ENCODE measurements around the gene ABCC2.
"Not testable (repeated sequence)": the region's sequence is repeated elsewhere in the genome, so short reads cannot be mapped to it uniquely, and the experiment has no call there.

ABCC2 gene

DNA sequence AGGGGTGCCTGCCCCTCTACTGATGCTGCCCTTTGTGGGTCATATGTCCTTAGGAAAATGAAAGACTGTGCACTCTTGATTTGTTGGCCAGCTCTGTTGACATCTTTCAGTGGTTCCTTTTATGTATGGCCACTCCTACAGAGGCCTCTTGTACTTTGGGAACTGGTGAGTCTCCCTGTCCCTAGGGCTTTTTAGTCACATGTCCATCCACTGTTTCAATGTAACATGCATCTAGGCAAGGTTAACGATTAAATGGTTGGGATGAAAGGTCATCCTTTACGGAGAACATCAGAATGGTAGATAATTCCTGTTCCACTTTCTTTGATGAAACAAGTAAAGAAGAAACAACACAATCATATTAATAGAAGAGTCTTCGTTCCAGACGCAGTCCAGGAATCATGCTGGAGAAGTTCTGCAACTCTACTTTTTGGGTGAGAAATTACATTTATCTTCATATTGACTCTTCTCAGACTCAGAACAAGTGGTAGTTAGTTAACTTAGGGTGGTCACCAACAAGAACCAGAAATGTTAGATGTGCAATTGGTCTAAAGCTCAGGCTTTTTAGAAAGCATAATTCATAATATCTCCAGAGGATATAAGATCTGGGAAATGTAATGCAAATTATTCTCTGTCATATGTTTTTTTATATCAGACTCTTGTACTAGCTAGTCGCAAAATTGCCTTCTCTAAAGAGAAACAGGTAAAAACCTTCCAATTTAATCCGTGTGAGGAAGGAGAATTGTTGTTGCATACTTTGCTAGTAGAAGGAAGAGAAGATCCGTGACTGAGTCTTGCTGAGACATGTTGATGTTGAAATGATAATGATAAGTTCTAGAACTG is at the start of gene ABCC2:
ABCC2 (plus strand) TSS at position 194 of the 840 bp plus-strand sequence; CDS start at position 399, 205 bp downstream.
- in situ Hi-C loops (cut with HindIII; ENCODE audit: low sequenced_read_pairs) = no loop called here

DNA sequence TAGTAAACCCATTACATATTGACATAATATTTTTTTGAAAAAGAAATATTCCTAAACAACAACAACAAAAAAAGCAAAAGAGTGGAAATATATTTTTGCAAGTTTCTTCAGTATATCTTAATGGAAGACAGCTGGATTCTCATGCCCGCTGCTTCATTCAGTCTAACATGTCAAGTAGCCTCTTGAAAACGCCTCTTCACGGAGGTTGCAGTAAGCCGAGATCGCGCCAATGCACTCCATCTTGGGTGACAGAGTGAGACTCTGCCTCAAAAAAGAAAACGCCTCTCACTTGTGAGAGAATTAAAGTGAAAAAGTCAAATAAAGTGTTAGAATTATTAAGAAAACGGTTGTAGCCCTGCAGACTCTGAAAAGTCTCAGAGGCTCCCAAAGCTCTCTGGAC is 49.1 kb upstream of the ABCC2 start:
- in situ Hi-C loops (cut with HindIII; ENCODE audit: low sequenced_read_pairs) = no loop called here

DNA sequence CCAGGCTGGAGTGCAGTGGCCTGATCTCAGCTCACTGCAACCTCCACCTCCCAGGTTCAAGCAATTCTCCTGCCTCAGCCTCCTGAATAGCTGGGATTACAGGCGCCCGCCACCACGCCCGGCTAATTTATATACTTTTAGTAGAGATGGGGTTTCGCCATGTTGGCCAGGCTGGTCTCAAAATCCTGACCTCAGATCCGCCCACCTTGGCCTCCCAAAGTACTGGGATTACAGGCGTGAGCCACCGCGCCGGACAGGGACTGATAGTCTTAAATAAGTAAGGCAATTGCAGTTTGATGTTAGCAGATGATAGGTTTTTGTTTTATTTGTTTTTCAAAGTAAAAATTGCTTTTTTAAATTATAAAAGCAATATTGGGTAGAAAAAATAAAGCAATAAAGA is 48.3 kb upstream of the ABCC2 start:
- in situ Hi-C loops (cut with HindIII; ENCODE audit: low sequenced_read_pairs) = not testable (repeated sequence)

DNA sequence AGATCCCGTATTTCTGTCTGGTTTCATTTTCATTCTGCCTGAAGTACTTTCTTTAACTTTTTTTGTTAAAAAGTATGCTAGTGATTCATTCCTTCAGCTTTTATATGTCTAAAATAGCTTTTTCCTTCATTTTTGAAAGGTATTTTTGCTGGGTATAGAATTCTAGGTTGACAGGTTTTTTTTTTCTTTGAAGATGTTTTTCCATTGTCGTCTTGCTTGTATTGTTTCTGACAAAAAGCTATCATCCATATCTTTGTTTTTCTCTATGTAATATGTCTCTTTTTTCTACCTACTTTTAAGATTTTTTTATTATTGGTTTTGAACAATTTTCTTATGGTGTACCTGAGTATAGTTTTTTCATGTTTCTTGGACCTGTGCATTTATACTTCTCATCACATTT is 42.2 kb upstream of the ABCC2 start:
- in situ Hi-C loops (cut with HindIII; ENCODE audit: low sequenced_read_pairs) = no loop called here

DNA sequence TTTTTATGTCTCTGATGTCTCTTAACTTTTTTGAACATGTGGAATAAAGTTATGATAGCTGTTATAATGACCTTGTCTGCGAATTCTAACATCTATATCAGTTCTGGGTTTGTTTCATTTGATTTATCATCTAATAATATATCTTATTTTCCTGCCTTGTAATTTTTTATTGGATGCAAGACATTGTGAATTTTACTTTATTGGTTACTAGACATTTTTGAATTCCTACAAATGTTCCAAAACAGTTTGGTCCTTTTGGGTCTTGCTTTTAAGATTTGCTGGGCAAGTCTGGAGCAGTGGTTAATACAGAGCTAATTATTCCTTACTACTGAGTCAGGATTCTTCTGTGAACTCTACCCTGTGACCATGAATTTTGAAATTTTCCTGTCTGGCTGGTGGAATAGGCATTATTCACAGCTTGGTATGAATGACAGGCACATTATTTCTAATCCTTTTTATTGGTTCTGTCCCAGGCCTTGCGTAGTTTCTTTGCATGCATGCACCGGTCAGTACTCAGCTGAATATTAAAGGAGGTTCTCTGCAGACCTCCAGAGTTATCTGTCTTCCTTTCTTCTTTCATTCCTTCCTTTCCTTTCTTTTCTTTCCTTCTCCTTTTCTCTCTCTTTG is 41.4 kb upstream of the ABCC2 start:
- in situ Hi-C loops (cut with HindIII; ENCODE audit: low sequenced_read_pairs) = no loop called here

DNA sequence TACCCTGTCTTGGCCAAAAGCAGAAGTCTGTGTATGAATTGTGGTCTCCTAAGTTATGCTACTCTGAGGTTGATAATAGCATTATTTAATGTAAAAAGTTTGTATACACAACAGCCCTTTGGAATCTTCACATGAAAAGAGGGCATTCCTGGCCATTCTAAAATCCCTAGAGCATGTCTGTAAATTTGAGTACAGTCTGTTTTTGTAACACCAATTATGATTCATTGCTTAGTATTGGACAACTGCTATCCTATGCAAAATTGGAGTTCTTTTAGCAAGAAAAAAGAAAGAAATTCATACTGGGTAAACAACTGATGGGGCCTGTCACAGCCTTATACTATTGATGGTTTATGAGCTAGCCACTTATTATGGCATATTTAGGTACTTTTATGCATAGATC is 40.2 kb upstream of the ABCC2 start:
- in situ Hi-C loops (cut with HindIII; ENCODE audit: low sequenced_read_pairs) = no loop called here

DNA sequence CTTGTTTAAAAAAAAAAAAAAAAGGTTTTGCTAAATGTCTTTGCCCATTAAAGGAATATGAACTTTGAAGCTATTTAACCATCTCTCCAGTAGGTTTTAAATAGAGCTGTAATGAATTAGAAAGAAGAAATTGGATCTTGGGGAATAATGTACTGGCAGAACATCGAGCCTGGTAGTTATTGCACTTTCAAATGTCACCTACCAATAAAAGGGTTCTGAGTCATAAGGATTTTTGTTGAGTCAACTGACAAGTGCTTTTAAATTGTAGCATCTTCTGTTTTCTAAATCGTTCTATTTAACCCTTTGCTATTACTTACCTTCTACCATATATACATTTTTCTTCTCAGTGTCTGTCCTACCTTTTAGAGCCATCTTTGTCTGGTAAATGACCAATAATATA is 39.7 kb upstream of the ABCC2 start:
- in situ Hi-C loops (cut with HindIII; ENCODE audit: low sequenced_read_pairs) = no loop called here

DNA sequence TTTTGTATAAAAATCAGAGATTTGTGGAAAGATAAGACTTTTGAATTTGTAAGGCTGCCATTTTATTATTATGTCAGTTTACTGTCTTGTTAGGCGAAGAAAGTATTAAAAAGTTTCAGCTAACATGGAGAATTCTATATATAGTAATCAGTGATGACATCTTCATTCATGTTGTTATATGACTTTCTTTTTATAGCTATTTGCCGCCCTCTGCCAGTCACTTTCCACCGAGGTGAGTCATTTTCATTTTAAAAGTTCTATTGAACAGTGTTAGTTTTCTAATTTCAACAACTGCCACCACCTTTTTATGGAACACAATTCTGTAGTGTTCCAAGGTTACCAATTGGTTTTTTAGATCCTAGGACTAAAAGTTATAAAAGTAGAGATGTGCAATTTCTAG is 38.6 kb upstream of the ABCC2 start:
- in situ Hi-C loops (cut with HindIII; ENCODE audit: low sequenced_read_pairs) = no loop called here

DNA sequence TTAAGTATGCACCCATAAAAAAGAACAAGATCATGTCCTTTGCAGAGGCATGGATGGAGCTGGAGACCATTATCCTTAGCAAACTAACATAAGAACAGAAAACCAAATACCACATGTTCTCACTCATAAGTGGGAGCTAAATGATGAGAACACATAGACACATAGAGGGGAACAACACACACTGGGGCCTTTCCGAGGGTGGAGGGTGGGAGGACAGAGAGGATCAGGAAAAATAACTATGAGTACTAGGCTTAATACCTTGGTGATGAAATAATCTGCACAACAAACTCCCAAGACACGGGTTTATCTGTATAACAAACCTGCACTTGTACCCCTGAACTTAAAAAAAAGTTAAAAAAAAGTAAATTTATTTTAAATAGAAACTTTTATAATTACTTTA is 36.3 kb upstream of the ABCC2 start:
- in situ Hi-C loops (cut with HindIII; ENCODE audit: low sequenced_read_pairs) = not testable (repeated sequence)

DNA sequence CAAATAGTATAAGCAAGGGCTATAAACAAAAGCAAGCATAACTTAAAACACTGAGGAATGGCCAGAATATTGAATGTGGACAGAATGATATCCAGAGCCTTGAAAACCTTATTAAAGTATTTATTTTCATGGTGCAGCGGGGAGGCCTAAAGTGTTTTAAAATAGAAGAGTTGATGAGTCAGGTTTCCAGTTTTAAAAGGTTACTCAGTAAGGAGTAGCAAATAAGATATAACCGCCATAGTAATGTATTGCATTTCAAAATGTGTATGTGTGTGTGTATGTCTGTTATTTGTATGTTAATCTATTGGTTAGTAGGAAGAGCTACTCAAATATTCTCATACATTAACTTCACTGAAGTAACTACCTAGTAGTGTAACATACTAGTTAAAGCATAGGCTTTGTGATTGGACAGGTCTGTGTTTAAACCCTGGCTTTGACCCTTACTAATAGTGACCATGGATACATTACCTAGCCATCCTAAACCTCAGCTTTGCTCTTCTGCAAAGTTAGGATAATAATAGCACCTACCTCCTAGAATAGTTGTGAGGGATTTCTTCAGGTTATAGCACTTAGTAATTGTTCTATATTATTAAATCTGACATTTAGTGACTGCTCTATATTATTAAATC is 33.5 kb upstream of the ABCC2 start:
- in situ Hi-C loops (cut with HindIII; ENCODE audit: low sequenced_read_pairs) = no loop called here

DNA sequence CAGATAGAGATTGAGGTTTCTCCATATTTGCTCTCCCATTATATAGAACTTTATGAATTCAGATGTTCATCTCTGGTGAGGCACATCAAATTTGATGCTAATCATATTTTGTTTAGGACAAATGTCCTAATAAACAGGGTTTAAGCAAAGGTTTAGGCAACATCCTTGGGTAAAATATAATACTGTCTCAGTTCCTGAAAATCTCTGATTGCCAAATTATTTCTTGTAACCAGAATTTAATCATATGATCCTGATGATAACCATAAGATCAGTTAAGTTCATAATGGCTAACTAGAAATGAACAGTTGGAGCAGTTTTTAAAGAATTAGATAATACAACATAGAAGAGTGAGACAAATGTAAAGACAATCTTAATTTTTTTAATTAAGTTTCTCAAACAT is 31.8 kb upstream of the ABCC2 start:
- in situ Hi-C loops (cut with HindIII; ENCODE audit: low sequenced_read_pairs) = no loop called here

DNA sequence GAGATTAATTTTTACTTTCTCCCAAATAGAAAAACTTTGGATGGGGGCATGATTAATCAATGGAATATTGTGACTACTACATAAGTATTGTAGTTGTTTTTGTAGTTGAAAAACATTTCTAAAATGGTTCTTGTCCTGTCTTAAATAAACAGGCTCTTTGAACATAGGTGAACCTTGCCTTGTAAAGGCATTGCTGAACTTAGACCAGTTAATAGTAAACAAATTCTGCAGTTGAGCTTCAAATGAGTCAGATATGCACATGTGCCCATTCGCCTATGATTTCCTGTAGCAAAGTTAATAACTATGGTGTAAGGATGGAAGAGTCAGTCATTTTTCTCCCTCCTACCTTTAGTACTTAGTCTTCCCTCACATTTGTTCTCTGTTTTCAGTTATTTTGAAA is 27.8 kb upstream of the ABCC2 start:
- in situ Hi-C loops (cut with HindIII; ENCODE audit: low sequenced_read_pairs) = no loop called here

DNA sequence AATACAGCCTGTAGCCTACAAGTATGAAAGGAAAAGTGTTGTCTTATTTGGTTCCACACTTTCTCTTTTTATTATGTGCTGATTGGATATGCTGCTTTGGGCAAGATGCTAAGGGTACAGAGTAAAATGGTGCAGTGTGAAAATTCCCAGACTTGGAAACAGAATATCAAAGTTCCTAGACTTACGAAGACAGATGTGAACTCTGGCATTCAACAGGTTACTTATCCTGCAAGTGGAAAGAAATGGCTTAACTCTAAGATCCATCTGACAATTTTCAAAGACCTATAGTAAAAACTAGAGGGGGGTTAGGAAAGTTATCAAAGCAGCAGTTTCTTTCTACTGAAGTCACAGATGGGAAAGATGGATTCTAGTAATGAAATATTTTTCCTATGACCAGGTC is 26.3 kb upstream of the ABCC2 start:
- in situ Hi-C loops (cut with HindIII; ENCODE audit: low sequenced_read_pairs) = no loop called here

DNA sequence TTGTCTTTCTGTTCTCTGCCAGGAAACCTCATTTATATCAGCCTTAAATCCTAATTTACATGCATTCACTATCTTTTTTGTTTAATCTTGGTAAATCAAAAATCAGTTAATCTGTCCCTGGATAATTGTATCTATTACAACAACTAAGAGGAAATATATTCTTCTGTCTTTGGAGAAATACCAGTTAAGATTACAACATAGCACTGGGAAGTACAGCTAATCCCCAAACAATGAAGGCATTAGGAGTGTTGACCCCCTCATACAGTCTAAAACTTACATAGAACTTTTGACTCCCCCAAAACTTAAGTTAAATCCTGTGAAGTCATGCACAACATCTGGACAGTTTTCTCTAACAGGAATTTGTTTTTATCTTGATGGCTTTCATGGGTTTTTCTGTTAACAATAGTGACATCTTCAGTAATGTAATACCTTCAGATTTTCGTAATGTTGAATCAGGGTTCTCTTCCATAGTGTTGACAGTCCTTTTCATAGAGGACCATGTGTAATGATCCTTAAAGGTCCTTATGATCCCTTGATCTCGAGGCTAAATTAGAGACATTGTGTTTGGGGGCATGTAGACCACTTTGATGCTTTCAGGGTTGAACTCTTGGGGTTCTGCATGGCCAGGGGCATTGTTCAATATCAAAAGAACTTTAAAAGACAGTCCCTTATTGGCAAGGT is 24.1 kb upstream of the ABCC2 start:
- in situ Hi-C loops (cut with HindIII; ENCODE audit: low sequenced_read_pairs) = no loop called here

DNA sequence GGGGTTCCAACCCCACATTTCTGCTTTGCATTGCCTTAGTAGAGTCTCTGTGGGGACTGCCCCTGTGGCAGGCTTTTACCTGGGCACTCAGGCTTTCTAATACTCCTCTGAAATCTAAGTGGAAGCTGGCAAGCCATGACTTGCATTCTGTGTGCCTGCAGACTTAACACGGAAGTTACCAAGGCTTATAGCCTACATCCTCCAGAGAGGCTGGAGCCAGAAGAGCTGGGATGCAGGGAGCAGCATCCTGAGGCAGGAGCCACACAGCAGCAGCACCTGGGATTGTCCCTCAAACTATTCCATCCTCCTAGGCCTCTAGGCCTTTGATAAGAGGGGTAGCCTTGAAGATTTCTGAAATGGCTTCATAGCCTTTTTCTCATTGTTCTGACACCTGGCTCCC is 22.1 kb upstream of the ABCC2 start:
- in situ Hi-C loops (cut with HindIII; ENCODE audit: low sequenced_read_pairs) = no loop called here

DNA sequence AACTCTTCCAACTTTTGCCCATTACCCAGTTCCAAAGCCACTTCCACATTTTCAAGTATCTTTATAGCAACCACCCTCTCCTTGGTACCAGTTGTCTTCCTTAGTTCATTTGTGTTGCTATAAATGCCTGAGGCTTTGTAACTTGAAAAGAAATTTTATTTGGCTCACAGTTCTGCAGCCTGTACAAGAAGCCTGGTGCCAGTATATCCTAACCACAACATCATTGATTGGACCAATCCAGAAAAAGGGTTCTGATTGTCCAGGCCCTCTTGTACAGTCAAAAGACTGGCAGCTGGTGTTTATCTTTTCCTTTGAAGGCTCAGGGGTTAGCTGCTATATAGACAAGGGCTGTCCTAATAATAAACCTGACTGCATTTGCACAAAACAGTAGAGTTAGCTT is 21.1 kb upstream of the ABCC2 start:
- in situ Hi-C loops (cut with HindIII; ENCODE audit: low sequenced_read_pairs) = no loop called here

DNA sequence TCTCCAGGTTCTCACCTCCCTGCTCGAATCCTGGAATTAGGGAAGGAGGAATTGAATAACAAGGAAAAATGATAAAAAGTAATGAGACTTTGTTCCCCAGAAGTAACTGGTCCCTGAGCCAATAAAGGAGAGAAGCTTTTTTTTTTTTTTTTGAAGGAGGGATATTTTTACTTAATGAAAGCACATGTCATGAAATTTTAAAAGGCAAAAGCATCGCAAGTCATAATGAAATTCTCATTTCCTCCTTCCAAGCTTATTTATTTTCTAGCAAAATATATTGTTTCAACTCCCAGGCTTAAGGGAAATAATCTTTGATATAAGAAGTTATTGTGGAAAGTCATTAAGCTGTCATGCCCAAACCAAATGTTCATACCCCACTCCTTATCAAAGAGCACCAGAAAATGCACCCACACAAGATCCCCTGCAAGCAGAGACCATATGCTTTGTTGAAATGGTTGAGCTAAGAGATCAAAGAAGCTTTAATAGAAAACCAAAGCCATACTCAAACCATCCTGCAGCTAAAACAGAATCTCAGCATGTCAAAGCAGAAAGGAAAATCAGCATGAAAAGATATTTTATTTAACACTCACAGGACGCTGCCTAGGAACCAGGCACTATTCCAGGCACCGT is 16.7 kb upstream of the ABCC2 start:
- in situ Hi-C loops (cut with HindIII; ENCODE audit: low sequenced_read_pairs) = no loop called here

DNA sequence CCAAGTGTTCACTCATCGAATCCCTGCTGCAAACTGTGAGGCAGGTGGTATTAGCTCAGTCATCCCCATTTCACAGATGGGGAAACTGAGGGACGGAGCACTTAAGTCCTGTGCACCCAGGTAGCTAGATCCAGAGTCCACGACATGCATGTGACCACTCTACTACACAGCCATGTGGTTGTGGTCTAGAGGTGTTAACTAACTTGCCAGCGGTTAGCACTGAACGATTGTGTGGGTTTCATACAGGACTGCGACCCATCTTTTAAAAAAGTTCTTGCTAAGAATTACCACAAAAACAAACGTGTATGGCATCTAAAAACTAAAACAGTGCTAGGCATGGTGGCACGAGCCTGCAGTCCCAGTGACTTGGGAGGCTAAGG is 16.1 kb upstream of the ABCC2 start:
- in situ Hi-C loops (cut with HindIII; ENCODE audit: low sequenced_read_pairs) = no loop called here

DNA sequence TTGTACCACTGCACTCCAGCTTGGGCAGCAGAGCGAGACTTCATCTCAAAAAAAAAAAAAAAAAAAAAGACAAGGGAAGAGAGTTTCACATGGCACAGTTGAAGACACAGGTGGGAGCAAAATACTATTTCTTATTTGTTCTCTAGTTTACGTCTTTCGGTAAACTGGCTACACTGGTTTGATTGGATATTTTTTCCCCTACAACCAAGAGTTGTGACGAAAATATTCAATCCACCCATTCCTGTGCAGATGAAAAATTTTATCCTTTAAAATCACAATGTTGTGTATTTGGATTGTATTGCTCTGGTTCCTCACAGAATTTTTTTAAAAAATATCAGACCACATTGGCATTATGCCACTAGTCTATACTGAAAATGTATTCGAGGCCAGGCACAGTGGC is 14.5 kb upstream of the ABCC2 start:
- in situ Hi-C loops (cut with HindIII; ENCODE audit: low sequenced_read_pairs) = no loop called here

DNA sequence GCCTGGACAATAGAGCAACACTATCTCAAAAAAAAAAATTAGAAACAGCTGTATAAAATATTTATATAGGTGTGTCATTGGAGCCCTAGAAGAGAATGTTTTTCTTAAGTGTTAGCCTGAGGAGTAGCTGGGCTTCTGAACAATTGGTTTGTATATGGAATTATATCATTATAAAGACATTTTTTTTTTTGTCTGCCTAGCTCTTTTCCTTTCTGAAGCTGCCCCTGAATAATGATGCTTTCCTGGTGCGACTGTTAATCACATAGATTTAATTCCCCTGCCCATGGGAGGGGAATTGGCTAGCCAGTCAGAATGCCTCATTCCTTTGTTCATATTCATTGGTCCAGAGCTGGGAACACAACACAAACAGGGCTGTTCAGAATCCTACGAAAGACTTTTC is 13.9 kb upstream of the ABCC2 start:
- in situ Hi-C loops (cut with HindIII; ENCODE audit: low sequenced_read_pairs) = no loop called here

DNA sequence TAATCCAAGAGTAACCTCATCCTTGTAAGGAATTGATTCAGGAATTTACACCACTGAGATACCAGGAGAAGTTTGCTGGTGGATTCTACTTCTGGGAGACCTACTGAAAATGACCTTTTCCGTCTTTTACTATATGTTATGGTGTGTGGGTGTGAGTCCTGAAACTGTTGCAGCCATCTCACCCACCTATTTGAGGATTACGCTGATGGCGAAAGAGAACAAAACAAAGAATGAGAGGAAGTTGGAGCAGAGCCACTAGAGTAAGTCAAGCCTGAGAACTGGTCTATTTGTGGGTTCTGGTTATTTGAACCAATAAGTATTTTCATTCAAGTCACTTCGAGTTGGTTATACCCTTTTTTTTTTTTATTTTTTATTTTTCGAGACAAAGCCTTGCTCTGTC is 12.7 kb upstream of the ABCC2 start:
- in situ Hi-C loops (cut with HindIII; ENCODE audit: low sequenced_read_pairs) = no loop called here
